GM12874 (cell line): ENCODE measurements around the gene ALDH3A2.

Source experiments
- TF ChIP-seq, protein P1 (sequence below): IDR thresholded peaks from 2 replicates; pipeline ENCODE4 v1.5.1; 2011; ENCODE audit warnings: low read depth, mild to moderate bottlenecking, control low read depth, low read length, moderate library complexity; ENCODE audit not compliant: insufficient read depth

Gene ALDH3A2

DNA sequence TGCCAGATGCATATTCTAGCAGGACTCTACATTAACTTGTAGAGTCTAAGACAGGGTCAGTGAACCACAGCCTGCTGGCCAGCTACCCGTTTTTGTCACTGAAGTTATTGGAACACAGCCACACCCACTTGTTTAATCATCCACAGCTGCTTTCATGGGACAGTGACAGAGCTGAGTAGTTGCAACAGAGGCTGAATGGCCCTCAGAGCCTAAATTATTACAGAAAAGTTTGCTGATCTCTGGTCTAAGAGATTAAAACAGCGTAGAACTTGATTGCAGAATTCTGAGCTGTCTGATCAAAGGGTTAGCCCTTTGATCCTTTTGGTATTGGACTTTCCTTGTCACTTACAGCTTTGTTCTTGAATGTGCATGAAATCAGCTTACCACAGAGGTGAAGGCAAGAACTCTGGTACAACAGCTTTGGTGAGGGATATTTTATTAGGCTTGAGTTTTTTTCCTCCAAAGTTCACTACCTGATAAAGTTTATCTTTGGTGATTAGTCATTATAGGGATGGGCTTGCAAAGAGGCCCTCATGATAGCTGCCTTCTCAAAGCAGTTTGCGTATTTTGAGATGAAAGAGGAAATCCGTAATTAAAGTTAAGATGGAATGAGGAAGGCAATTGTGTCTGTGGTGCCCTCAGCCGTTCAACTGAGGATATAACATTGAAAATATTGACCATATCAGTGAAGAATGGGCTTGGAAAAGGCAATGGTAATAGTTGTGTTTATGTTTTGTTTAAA lies 23.6 kb downstream of the ALDH3A2 start:
- TF ChIP-seq, protein P1, sequence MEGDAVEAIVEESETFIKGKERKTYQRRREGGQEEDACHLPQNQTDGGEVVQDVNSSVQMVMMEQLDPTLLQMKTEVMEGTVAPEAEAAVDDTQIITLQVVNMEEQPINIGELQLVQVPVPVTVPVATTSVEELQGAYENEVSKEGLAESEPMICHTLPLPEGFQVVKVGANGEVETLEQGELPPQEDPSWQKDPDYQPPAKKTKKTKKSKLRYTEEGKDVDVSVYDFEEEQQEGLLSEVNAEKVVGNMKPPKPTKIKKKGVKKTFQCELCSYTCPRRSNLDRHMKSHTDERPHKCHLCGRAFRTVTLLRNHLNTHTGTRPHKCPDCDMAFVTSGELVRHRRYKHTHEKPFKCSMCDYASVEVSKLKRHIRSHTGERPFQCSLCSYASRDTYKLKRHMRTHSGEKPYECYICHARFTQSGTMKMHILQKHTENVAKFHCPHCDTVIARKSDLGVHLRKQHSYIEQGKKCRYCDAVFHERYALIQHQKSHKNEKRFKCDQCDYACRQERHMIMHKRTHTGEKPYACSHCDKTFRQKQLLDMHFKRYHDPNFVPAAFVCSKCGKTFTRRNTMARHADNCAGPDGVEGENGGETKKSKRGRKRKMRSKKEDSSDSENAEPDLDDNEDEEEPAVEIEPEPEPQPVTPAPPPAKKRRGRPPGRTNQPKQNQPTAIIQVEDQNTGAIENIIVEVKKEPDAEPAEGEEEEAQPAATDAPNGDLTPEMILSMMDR = no peak

DNA sequence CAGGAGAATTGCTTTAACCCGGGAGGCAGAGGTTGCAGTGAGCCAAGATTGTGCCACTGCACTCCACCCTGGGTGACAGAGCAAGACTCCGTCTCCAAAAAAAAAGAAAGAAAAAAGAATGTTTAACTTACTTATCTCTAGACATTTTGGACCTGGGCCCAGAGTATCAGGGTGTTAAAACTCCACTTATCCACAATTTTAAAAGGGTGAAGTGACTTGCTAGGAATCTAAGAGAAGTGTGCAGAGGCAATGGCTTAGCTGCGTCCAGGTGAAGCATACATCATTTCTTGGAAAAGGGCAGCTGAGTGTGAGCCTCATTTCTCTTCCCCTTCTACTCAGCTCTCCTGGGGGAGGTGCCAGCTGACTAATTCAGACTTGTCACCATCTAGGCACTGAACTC lies 25.1 kb downstream of the ALDH3A2 start:
- TF ChIP-seq, protein P1 = no peak

DNA sequence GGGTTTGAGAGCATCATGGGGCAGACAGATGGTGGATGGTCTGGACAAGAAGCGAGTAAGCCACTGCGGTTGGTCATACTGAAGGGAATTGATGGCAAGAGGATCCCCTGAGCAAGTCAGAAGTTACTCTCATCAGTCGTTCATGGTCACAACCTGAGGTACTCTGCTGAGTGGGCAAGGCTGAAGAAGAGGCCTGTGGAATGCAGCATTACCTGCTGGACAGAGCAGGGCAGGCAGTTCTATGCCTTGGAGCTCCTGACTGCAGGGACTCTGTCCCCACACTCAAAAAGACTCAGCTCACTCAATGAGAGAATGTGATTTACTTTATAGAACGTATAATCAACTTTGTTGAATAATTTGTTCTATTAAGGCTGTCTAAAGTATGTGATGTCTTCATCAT lies 28.3 kb downstream of the ALDH3A2 start:
- TF ChIP-seq, protein P1 = no peak

DNA sequence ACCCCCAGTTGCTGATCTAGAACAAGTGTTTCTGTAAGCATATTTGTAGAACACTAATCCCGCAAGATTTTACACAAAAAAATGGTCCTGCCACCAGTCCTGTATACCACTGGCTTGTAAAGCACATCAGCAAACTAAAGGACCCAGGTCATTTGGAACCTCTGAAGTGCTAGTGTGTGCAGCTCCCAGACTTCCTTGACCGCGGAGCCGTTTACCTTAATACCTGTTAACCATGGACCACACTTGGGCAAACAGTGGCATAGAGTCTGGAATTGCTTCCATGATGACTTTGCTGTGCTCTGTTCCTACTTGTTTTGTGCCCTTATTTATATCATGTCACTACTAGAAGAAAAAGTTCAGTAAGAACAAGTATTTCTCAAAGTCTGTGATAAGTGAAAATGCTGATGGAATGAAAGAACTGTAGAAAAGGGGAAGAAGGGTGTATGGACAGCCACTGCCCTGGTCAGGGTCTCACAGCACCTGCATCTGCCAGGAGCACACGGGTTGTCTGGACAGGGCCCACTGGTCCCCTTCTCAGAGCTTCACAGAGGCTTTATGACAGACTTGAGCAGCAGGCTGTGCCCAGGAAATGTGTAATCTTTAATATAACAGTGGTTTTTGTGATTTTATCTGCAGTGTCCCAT lies 29.3 kb downstream of the ALDH3A2 start:
- TF ChIP-seq, protein P1 = no peak

DNA sequence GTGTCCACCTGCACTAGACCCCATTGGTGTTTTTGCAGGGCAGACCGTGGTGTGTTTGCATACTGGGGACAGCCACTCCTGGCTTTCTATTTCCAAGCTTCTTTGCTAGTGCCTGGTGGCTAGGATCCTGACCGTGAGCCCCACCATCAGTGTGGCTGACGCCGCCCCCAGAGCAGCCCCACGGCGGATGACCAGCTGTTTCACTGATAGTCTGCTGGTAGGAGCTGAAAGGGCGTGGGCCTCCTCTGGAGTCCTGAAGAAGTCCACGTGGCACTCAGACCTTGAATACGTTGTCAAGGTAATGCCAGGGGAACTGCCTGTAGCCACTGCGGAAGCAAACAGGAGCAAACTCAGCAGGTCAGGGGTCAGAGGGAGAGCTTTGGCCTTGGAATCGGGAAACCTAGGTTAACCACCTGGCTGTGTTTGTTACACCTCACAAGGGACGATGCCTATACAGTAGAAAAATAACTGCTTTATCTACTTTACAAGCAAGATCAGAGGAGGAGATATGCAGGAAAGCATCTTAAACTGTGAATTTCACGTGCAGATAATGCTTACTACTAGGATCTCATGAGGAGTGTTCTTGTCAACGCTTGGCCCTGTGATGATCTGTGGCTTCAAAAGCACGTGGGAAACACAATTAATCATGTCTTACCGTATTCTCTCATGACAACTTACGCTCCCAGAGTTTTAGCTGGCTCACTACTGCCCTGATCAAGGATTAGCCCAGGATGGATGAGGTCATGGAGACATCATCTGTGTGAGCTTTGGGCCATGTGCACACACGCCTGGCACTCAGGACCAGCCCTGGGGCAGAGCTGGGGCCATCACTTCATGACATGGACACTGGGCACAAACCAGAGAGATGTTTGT lies 30.3 kb downstream of the ALDH3A2 start:
- TF ChIP-seq, protein P1 = no peak

GRCh38 chr17:19683117-19683516 lies 34.6 kb downstream of the ALDH3A2 start:
- TF ChIP-seq, protein P1 = no peak
